Measurements from ENCODE around the gene ERGIC1.

The ERGIC1 gene

DNA sequence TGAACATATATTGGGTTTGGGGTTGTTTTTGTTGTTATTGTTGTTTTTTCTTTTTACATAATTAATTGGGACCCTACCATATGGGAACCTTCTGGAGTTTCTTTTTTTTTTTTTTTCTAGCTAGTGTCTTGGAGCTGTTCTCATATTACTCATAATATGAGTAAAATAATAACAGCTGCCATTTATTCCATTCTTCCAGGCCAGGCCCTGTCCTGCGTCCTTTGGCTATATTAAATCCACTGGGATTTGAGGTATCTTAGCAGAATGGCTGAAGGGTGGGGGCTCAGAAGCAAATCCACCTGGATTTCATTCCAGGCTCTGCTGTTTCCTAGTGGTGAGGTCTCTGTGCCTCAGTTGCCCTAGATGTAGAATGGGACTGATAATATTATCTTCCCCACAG is 77.9 kb downstream of the ERGIC1 start:
- DNase-seq (ENCODE audit: low read depth in 1 of 2, low spot score in 1 of 2), result no peak
- no peak for TF ChIP-seq JUND (IDR thresholded peaks at IDR 0.05; ENCODE audit: low read depth)
- in situ Hi-C loops (cut with HindIII; ENCODE audit: low pct_unique_long_range_greater_than_20kb, low sequenced_read_pairs), result no loop called here

DNA sequence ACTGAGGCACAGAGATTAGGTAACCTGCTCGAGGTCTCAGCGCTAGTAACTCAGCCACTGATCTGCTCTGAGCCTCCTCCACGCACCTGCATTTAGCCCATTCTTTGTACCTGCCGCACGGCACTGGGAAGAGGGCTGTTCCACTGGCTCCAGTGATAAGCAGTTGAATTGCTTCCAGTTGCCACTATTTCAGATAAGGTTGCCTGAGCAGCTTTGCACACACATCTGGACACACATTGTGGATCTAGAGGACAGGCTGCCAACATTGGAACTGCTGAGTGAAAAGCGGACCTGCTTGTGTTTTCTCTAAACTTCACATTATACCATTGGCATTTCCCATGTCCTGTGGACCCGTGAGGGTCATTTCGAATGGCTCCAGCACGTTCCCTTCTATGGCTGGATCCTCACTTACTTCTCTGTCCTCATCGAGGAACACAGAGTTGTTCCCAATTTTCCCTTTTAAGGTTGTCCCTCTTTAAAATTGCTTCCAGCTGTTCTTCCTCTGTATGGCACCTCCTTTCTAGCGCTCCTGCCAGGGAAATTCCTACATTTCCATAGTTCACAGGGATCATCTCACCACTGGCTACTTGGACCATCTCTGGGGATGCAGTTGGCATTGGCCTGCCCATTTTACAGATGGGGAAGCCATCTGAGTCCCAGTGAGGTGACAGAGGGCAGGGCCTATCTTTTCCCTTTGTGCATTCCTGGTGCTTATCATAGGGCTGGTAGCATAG is 79.2 kb downstream of the ERGIC1 start:
- no peak for DNase-seq (ENCODE audit: low read depth in 1 of 2, low spot score in 1 of 2)
- in situ Hi-C loops (cut with HindIII; ENCODE audit: low pct_unique_long_range_greater_than_20kb, low sequenced_read_pairs), result no loop called here
- TF ChIP-seq JUND (IDR thresholded peaks at IDR 0.05; ENCODE audit: low read depth), result no peak

DNA sequence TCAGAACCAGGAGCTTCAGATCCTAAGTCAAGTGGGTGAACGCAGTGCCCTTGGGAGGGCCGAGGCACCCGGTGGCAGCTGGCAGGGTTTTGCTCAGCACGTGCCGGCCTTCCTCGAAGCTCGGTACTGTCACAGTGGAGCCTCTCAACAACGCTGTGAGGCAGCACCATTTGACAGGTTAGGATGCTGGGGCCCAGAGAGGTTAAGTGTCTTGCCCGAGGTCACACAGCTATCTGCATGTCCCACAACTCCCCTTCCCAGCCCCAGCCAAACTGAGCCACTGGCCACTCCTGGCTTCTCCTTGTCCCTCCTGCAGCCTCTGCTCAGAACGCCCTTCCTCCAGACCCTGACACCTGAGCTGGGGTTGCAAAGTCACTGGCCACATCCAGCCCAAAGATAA is 81.5 kb downstream of the ERGIC1 start:
- TF ChIP-seq JUND (IDR thresholded peaks at IDR 0.05; ENCODE audit: low read depth), result no peak
- in situ Hi-C loops (cut with HindIII; ENCODE audit: low pct_unique_long_range_greater_than_20kb, low sequenced_read_pairs), result no loop called here
- no peak for DNase-seq (ENCODE audit: low read depth in 1 of 2, low spot score in 1 of 2)

DNA sequence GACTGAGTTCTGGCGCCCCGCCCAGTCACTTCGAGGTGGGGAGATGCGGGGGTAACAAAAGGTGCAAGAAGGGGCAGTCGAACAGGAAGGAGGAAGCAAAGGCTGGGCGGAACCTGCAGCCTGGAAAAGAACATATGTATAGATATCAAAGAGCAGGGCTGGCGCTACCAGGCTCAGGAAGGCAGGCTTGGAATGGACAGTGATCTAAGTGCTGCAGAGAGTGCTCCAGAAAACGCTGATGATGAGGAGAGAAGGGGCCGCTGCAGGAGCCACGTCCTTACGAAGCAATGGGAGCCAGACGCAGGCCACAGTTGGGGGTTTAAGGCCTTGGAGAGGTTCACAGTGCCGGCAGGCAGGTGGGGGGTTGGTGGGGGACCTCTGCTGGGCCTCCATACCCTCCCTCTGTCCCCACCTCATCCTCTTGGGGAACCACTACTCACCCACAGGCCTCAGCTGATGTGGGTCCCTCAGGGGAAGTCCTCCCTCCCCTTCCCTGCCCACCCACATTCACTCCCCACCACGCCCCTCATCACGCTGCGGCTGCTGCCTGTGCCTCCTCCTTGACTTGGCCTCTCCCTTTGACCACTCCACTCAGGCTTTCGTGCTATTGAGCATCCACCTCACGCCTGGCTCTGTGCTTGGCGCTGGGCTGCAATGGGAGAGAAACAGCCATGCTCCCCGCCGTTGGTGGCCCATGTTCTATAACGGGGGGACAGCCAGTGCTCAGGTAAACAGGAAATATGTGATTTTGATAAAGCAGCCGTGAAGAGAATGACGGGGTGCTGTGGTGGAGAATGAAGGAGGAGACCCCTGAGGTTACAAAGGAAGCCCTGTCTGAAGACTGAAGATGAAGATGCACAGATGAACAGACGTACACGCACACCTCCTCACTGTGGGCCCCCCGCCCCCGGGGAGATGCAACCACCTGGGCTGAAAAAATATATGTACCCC is 84.6 kb downstream of the ERGIC1 start:
- in situ Hi-C loops (cut with HindIII; ENCODE audit: low pct_unique_long_range_greater_than_20kb, low sequenced_read_pairs), result no loop called here
- no peak for TF ChIP-seq JUND (IDR thresholded peaks at IDR 0.05; ENCODE audit: low read depth)
- DNase-seq (ENCODE audit: low read depth in 1 of 2, low spot score in 1 of 2), result no peak

DNA sequence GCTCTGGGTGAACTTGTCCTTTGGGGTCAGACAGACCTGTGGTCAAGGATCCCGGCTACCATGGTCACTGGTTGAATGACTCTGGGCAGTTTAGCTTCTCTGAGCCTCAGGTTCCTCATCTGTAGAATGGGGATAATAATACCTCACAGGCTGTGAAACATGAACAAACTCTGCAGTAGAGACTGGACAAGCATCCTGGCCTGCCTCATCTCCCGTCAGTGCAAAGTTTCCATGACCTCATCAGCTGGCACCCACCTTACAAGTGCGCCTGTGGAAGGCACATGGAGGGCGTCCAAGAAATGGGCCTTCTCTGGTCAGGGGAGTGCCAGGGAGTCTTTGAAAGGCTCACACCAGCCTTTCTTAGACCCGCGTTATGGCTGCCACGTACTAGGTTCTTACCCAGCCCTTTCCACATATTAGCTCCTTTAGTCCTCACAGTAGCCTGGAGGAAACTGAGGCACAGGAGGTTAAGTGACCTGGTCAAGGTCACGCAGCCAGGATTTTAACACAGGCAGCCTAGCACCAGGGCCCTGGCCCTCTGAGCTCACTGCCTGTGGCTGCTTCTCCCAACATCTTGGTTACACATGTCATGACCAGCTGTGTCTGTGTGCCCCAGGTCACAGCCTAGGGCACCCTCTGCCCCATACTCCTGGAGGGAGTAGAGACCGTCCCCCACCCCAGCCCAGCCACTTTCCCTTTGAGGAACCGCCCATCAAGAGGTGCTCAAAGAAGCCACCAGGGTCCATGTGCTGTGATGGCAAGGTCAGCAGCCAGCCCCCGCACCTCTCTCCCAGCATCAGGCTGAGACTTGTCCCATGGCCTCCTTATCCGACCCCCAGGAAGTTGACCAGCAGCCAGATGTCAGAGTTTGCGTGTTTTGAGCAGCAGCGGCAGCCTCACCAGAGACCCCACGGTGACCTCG is 85.7 kb downstream of the ERGIC1 start:
- no peak for DNase-seq (ENCODE audit: low read depth in 1 of 2, low spot score in 1 of 2)
- in situ Hi-C loops (cut with HindIII; ENCODE audit: low pct_unique_long_range_greater_than_20kb, low sequenced_read_pairs), result no loop called here
- TF ChIP-seq JUND (IDR thresholded peaks at IDR 0.05; ENCODE audit: low read depth), result no peak

DNA sequence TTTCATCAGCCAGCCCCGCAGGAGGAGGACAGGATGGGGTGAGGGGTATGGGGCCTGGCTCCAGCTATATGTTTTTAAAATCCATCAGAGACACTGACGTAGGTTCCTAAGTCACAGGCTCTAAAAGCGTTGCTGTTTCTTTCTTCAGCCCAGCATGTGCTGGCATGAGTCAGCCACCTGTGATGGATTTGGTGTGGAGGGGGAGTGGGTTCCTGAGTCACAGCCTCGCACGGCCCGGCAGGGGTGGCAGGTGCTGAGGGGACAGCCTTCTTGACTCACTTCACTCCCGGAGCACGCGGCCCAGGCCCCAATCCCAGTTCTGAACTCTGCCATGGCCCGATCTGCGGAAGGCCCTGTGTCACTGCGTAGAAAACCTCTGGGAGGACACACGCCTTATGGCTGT is 86.4 kb downstream of the ERGIC1 start:
- in situ Hi-C loops (cut with HindIII; ENCODE audit: low pct_unique_long_range_greater_than_20kb, low sequenced_read_pairs), result no loop called here
- TF ChIP-seq JUND (IDR thresholded peaks at IDR 0.05; ENCODE audit: low read depth), result no peak
- no peak for DNase-seq (ENCODE audit: low read depth in 1 of 2, low spot score in 1 of 2)

DNA sequence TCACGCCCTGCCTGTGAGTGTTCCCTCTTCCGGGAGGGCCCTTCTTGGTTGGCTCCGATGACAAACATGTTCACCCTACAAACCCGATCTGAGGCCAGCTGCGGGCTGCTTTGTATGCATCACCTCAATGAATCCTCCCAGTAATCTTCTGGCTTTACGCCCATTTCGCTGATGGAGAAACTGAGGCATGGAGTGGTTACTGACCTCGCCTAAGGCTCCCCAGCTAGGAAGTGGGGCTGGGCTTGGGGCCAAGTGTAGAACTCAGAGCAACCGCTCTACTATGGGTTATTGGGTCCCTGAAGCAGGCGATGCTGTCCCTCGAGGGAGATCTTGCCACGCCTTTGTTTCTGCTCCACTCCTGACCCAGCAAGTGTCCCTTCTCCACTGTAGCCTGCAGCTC is 86.9 kb downstream of the ERGIC1 start:
- DNase-seq (ENCODE audit: low read depth in 1 of 2, low spot score in 1 of 2), result no peak
- no peak for TF ChIP-seq JUND (IDR thresholded peaks at IDR 0.05; ENCODE audit: low read depth)
- in situ Hi-C loops (cut with HindIII; ENCODE audit: low pct_unique_long_range_greater_than_20kb, low sequenced_read_pairs), result no loop called here

DNA sequence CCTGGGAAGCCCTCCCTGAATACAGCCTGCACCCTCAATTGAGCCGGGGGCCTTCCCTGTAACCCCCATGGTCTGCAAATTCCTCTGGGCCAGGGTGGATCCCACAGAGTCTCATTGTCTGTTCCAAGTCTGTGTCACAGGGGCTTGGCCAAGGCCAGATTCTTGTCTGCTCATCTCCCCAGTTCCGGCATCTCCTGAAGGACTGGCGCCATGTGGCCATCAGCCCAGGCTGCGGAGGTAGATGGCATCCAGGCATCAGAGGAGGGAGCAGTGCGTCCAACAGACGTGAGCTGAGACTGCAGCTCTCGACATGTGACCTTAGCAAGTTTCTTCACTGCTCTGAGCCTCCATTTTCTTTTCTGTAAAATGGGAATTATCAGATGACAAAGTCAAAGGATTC is 87.9 kb downstream of the ERGIC1 start:
- TF ChIP-seq JUND (IDR thresholded peaks at IDR 0.05; ENCODE audit: low read depth), result no peak
- no peak for DNase-seq (ENCODE audit: low read depth in 1 of 2, low spot score in 1 of 2)
- in situ Hi-C loops (cut with HindIII; ENCODE audit: low pct_unique_long_range_greater_than_20kb, low sequenced_read_pairs), result no loop called here

DNA sequence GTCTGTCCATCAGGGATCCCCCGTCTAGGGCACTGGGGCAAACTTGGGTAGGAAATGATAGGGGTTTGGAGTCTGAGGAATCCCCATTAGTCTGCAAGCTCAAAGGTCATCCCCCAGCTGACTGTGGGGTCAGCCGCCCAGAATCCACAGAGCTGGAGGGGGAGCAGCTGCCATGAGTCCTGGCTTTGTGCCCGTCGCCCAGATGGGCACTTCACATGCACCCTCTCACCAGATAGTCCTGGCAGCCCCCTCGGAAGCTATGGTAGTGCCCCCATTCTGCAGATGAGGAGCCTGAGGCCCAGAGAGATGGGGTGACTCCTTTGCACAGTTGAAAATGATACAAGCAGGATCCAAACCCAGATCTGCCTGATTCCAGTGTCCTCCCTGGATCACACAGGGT is 89.5 kb downstream of the ERGIC1 start:
- in situ Hi-C loops (cut with HindIII; ENCODE audit: low pct_unique_long_range_greater_than_20kb, low sequenced_read_pairs), result no loop called here
- no peak for TF ChIP-seq JUND (IDR thresholded peaks at IDR 0.05; ENCODE audit: low read depth)
- no peak for DNase-seq (ENCODE audit: low read depth in 1 of 2, low spot score in 1 of 2)

DNA sequence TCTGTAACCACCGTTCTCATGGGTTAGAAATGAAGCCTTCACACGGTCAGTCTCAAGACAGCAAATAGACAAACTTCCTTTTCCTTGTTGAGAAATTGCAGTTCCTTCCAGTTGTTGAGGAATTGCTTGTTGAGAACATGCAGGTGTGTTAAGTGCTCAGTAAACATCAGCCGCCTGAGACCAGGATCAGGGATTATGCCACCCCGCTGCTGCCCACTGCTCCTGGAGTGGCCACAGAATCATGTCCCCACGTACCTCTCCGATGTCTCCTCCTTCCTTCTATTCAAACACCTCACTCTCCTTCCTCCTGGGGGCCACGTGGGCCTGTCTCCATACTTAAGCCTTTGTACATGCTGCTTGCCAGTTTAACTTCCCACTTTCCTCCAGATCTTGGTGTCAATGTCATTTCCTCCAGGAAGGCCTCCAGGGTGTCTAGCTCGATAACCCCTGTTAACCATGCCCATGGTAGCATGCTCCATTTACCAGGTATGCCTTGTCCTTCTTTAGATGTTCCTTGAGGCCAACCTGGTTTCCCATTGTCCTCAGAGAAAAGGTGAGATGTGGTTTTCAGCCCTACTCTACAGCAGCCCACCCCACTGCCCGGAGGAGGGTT is 91.4 kb downstream of the ERGIC1 start:
- in situ Hi-C loops (cut with HindIII; ENCODE audit: low pct_unique_long_range_greater_than_20kb, low sequenced_read_pairs), result no loop called here

DNA sequence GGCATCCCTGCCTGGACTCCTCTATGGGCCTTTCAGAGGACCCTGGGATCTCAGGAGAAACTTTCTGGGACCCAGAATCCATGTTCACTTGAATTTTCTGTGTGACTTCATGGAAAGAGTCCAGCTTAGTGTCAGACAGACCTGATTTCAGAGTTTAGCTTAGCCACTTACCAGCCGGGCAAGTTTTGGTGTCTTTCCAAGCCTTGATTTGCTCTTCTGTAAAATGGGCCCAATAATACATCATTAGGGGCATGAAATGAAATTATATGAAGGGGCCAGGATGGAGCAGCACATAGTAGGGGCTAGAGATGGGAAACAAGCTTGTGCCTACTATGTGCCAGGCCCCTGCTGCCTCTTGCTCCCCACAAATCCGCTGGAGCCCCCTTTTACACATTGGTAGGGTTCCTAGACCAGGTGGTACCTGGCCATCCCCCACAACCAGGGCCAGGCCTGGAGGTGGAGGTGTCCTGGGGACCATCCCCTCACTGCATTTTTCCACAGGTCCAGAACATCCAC is 92.0 kb downstream of the ERGIC1 start:
- no peak for DNase-seq (ENCODE audit: low read depth in 1 of 2, low spot score in 1 of 2)
- TF ChIP-seq JUND (IDR thresholded peaks at IDR 0.05; ENCODE audit: low read depth), result no peak
- in situ Hi-C loops (cut with HindIII; ENCODE audit: low pct_unique_long_range_greater_than_20kb, low sequenced_read_pairs), result no loop called here

More for the DNA sequence above, 91.4 kb downstream of the ERGIC1 start:
- no peak for DNase-seq (ENCODE audit: low read depth in 1 of 2, low spot score in 1 of 2)
- TF ChIP-seq JUND (IDR thresholded peaks at IDR 0.05; ENCODE audit: low read depth), result no peak

DNA sequence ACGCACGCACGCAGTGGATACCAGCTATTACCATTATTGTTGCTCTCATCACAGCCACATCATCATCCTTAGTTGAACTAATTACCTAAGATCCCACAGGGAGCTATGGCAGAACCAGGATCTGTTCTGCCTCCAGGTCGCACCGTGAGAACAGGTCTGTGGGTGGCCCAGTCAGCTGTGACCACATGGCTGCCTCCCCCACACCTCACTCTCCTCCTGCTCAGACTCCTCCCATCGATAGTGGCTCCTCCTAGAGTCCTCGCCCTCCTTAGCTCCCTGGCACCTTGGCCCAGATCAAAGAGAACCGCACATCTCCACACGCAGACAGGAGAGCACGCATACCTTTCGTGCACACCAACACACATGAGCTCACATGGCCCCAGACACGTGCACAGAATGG is 92.7 kb downstream of the ERGIC1 start:
- DNase-seq (ENCODE audit: low read depth in 1 of 2, low spot score in 1 of 2), result no peak
- TF ChIP-seq JUND (IDR thresholded peaks at IDR 0.05; ENCODE audit: low read depth), result no peak
- in situ Hi-C loops (cut with HindIII; ENCODE audit: low pct_unique_long_range_greater_than_20kb, low sequenced_read_pairs), result no loop called here

All from T47D (cell line).